GM21529 (cell line): Measurements from ENCODE around the gene PSG1.
"Not testable (repeated sequence)": the region's sequence is repeated elsewhere in the genome, so short reads cannot be mapped to it uniquely, and the experiment has no call there.

ENCODE experiments used
- ATAC-seq: cut with Tn5 transposase; IDR thresholded peaks from one replicate; pipeline ENCODE4 v1.9.1; 2021; ENCODE audit not compliant: unreplicated experiment

The PSG1 gene

GRCh38 chr19:42831221-42832019 lies 48.1 kb downstream of the PSG1 start:
- ATAC-seq = no peak

GRCh38 chr19:42821306-42821977 lies 58.1 kb downstream of the PSG1 start:
- ATAC-seq = not testable (repeated sequence)

- not testable (repeated sequence) for ATAC-seq
Observed at GRCh38 chr19:42819960-42820650, 59.4 kb downstream of the PSG1 start.

- ATAC-seq = no peak
Observed at GRCh38 chr19:42816894-42817293, 62.6 kb downstream of the PSG1 start.
